GM18870 (cell line): ENCODE measurements around the gene SULF2.

ENCODE experiments used
- ATAC-seq: cut with Tn5 transposase; IDR thresholded peaks from one replicate; pipeline ENCODE4 v1.9.1; 2021; ENCODE audit warnings: moderate library complexity; ENCODE audit not compliant: unreplicated experiment

Gene SULF2

DNA sequence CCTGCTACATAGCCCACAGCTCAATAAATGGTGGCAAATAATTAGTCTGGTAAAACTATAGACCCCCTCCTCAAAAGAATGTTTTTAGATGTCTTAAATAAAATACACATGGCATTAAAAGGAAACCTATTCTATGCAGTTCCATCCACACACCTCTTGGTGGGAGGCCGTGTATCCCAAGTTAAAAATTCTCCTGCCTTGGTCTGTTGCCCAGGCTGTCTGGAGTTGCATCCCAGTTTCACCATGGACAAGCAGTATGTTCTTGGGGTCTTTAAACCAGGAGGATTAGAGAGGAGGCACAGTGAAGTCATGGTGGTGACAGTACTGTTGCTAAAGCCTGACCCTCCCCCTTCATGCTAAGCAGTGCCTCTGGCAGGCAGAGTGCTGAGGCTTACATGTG, 95.5 kb downstream of the SULF2 start:
- no peak for ATAC-seq

DNA sequence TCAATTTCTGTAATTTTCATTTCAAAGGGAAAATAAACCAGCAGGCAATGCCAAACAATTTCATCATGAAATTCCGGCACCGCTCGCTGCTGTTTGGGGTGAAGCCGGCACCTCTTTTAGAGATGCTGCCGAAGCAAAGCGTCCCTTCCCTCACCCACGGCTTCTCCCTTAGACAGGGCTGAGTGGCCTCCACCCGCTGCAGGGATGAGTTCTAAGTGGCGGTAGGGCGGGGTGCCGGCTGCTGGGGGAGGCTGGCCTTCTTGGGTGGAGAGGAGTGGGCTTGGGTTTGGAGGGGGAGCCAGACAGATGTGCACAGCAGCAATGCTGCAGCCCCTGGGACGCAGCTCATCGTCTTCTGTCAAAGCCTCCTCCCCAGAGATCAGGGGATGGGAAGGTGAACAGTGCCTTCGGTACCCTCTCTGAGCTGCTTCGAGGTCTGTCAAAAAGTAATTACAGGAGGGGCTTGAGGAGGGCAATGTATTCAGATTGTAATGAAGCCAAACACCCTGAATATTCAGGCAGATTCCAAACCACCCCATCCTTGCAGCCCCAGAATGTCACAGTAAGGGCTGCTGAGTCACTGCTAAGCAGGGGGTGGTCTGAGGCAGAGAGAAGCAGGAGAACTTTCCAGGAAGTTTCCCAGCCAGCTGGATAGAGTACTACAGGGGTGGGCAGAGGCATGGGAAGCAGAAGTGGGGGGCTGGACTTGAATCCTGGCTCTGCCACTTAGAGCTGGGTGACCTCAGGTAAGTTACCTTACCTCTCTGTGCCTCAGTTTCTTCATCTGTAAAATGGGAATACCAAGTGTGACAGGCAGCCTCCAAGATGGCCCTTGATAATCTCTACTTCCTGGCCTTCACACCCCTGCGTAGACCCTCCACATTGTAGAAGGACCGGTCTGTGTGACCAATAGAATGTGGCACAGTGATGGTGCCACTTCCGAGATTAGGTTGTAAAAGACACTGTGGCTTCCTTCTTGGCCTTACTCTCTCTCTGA, 96.6 kb downstream of the SULF2 start:
- no peak for ATAC-seq

DNA sequence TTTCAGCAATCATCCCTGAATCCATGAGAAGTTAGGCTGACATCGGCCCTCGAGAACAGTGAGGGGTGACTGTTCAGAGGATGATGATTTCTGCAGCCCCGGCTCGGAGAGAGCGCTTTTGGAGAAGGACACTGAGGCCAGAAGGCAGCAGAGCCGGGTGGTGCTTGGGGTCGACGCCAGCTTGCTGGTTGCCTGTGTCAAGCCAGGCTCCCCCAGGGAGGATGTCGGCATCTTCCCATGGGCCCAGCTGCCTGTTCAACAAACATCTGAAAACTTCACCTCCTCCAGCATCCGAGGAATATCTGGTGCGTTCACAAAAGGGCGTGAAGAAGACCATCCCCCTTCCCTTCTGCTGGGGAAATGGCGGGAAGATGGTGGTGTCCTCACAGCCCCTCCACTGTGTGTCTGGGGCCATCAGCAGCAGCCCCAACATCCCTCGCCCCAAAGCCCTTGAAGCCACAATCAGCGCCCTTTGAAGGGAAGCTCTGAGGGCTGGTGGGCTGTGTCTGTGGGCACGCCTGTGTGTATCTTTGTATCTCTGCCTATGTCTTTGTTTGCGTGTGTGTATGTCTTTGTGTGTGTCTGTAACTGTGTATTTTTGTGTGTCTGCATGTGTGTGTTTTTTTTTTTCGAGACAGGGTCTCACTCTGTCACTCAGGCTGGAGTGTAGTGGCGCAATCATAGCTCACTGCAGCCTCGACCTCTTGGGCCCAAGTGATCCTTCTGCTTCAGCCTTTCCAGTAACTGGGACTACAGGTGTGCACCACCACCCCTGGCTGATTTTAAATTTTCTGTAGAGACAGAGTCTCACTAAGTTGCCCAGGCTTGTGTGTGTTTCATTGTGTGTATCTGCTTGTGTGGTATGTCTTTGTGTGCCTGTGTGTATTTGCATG, 97.9 kb downstream of the SULF2 start:
- ATAC-seq = no peak

DNA sequence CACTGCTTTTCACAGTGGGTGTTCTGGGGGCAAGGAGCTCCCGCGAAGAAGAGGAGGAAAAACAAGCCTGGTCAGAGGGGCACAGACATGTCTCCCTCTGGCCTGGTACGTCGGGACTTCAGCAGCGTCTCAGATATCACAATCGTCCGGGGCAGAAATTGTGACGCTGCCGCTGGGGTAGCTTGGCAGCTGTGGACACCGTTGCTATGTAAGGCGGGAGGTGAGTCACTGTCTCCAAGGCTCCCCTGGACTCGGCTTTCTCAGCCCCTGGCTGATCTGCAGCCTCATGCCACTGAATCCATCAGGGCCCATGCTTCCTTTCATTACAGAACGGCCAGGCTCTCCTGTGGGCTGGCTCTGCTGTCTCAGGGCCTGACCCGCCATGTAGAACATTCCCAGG, 98.7 kb downstream of the SULF2 start:
- no peak for ATAC-seq

GRCh38 chr20:47684306-47685080, 100.8 kb downstream of the SULF2 start:
- ATAC-seq = no peak

DNA sequence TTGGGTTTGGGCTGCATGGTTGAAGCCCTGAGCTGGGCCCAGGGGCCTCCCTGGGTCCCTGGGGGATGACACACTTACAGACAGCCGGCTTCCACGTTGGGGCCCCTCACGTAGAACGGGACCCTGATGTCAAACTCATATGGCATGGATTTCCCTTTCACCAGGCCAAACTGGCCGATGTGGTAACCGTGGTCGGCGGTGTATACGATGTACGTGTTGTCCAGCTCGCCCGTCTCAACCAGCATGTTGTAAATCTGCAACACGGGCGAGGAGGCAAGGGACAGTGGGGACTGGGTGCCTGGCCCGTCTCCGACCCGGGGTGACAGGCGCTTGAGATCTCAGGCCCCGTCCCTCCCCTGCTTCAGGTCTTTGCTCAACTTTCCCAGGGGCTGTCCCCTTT, 102.4 kb downstream of the SULF2 start:
- ATAC-seq = no peak

DNA sequence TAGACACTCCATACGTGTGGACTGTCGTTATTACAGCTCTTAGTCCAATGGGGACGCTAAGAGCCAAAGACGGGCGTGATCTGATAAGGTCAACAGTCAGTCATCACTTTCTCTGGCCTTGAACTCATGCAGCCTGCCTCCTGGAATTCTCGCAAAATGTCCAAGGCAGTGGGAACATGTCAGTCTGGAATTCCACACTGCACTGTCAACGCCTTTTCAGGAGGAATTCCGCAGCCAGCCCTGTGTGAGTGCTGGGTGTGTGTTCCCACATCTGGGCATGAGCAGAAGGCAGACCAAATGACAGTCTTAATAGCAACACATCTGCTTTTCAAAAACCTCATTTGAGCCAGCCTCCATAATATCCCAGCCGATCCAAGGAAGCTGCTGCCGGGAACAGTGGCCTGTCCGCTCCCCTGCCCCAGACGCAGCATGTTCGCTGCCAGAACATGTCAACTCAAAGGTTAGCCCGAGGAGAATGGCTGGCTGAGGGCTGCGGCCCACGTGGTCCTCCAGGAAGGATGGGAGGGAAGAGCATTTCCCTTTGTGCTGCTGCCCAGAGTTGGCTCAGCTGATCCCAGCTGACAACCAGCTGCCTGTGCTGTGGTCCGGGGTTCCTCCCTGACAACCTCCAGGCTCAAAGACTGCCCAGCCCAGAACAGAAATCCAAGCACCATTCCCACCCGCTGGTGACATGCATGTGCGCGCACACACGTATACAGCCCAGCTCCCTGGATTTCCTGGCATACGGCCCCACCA, 103.1 kb downstream of the SULF2 start:
- ATAC-seq = no peak

DNA sequence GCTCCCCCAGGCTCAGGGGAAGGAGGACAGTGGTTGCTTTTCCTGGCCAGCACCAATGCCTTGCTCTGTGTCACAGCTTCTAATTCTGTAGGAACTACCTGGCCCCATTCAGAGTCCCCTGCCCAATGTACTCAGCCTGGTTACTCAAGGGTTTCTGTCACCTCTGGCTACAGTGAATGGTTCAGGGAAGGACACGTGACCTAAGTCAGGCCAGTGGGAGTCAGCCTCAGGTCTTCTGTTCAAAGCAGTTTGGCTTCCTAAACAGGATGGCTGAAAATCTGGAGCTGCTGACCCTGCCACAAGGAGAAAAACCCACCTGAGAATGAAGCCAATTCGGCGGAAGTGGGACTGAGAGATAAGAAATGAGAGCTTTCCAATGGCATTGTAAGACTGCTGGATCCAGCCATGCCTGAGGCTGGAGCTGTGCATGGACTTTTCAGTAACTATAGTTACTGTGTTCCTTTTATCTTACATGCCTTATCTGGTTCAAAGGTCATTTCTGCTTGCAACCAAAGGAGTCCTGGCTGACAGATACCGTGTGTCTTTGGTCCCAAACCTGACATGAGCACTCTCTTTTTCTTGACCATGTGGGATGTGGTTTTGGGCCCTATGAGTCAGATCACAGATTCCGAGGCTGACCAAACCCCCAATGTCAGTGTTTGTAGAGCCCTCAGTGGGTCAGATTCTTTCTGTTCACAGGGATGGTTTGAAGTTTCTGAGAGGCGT, 104.3 kb downstream of the SULF2 start:
- ATAC-seq = no peak

- no peak for ATAC-seq
Observed at GRCh38 chr20:47679462-47679861, 105.8 kb downstream of the SULF2 start.

DNA sequence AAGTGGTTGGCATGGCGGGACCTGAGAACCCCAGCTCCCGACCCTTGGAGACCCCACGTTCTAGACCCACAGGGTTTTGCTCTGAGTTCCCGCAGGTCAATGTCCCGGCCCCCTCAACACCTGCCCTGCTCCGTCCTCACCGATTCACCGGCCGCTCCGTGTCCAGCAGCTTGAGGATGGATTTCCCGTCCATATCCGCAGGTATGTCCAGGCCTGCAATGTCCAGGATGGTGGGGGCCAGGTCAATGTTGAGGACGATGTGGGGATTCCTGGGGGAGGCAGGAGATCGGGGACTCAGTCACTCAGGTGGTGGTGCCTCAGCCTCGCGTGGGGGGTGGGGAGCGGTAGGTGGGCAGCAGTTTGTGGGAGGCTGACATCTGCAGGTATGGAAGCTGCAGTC, 106.7 kb downstream of the SULF2 start:
- ATAC-seq = no peak

GRCh38 chr20:47677635-47678453, 107.4 kb downstream of the SULF2 start:
- ATAC-seq = no peak

- no peak for ATAC-seq
Observed at GRCh38 chr20:47676912-47677634, 108.2 kb downstream of the SULF2 start.

GRCh38 chr20:47676219-47676721, 109.0 kb downstream of the SULF2 start:
- no peak for ATAC-seq

- no peak for ATAC-seq
Observed at GRCh38 chr20:47675190-47676142, 109.8 kb downstream of the SULF2 start.

DNA sequence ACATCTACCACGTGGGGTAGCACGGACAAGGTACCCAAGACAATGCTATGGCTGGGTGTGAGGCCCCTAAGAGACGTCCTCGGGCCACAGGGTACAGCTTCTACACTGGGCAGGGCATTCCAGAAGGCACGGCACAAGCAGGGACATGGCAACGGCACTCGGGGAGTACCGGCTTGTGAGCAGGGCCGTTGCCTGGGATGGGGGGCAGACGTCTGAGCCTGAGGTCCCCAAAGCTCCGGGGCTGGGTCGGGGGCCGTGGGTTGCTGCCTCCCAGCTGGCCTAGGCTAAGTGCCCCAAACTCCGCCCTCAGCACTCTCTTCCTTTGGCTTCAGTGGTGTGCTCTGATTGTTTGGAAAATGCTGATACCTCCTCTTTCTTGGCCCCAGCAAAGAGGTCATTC, 110.6 kb downstream of the SULF2 start:
- ATAC-seq = no peak

DNA sequence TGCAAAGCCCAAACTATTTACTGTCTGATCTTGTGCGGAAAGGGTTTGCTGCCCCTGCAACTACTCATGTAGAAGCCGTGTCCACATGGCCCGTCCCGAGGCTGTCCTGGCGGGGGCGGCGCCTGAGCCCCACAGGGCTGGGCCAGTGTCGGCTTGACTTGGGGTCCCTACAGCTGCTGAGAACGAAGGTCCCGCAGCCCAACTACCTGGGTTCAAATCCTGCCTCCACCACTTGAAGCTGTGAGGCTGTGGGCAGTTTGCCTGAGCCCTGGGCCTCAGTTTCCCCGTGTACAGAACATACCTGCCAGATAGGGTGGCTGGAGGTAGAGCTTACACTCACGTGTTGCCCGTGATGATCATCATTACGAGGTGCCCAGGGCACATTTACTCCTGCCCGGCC, 111.1 kb downstream of the SULF2 start:
- no peak for ATAC-seq

DNA sequence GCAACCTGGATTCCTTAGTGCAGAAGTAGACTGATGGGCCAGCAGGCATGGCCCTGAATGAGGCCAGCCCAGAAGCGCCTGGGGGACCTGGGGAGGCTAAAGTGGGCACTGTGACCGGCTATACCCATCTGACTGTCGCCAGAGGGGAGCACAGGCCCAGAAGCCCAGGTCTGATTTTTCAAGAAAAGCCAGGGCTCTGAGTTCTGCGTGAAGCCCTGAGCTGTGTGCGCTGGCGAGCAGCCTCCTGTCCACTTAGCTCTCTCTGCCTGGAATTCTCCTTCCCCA, 111.7 kb downstream of the SULF2 start:
- ATAC-seq = no peak
